Subcutaneous adipose tissue (tissue), 4 donors: ENCODE results near the gene VPS35. TPM values are rescaled to one million over a fixed set of nuclear protein-coding genes. Genes with fewer than 3 reads are reported as not detected.

Experiments
- CTCF ChIP-seq: fragments of 450-650 bp; IDR thresholded peaks from one replicate; pipeline ENCODE4 v1.5.1; 2016; ENCODE audit warnings: low read depth, mild to moderate bottlenecking, control low read depth, antibody characterized with exemption, moderate library complexity
- total RNA-seq, 4 donors: library from RNA; depleted of rRNA; stranded (reverse); fragments of >200 nt; gene quantifications; one replicate each; pipeline ENCODE4 v1.1.0, GENCODE V29; 2016

The VPS35 gene
- total RNA-seq, 4 donors from 2014 or later = 70.8 to 98.3 (median 92.9) TPM

GRCh38 chr16:46627746-46628145, 61.2 kb downstream of the VPS35 start:
- TF ChIP-seq CTCF = no peak

GRCh38 chr16:46621934-46622676, 66.9 kb downstream of the VPS35 start:
- no peak for TF ChIP-seq CTCF

GRCh38 chr16:46621006-46621933, 67.7 kb downstream of the VPS35 start, which contains the start of gene SHCBP1:
Gene SHCBP1, minus strand, starts transcription at chr16:46621379. Its CDS starts 20 bp downstream, at chr16:46621359.
- TF ChIP-seq CTCF = no peak

- TF ChIP-seq CTCF = no peak
These were observed 68.5 kb downstream of the VPS35 start for GRCh38 chr16:46620266-46621005.

GRCh38 chr16:46618516-46618915, 70.5 kb downstream of the VPS35 start:
- TF ChIP-seq CTCF = no peak

GRCh38 chr16:46614006-46614405, 75.0 kb downstream of the VPS35 start:
- TF ChIP-seq CTCF = no peak
